AG04449 (cell line): ENCODE results near the gene BDH2.

ENCODE experiments used
- CTCF ChIA-PET: fragments of 350-600 bp; formaldehyde crosslinking; extraction: SDS; loops from one replicate; lab custom pipeline; 2021; ENCODE audit warnings: antibody characterized with exemption; lab: Yijun Ruan, JAX
- POLR2A ChIA-PET: fragments of 400-600, 350-600 bp; formaldehyde crosslinking; extraction: SDS; loops from one replicate; lab custom pipeline; 2020; ENCODE audit warnings: antibody characterized with exemption, inconsistent platforms; lab: Yijun Ruan, JAX
- DNase-seq: peaks from one replicate; pipeline ENCODE4 v3.0.0-alpha.2; 2010; ENCODE audit warnings: low read depth, low spot score
- H3K4me3 ChIP-seq: 2 replicates; pipeline ENCODE4 v1.5.1; 2011; ENCODE audit warnings: low read depth, mild to moderate bottlenecking, control low read depth, low read length
- CTCF ChIP-seq: IDR thresholded peaks from one replicate; pipeline ENCODE4 v1.5.1; 2011; ENCODE audit warnings: mild to moderate bottlenecking, moderate library complexity, low read length, control low read depth, inconsistent platforms; ENCODE audit not compliant: insufficient read depth; ENCODE audit errors: missing control alignments

Gene BDH2

GRCh38 chr4:103067841-103068547 is 31.6 kb downstream of the BDH2 start:
- TF ChIP-seq CTCF = no peak
- CTCF ChIA-PET = no interaction called here
- POLR2A ChIA-PET = no interaction called here

DNA sequence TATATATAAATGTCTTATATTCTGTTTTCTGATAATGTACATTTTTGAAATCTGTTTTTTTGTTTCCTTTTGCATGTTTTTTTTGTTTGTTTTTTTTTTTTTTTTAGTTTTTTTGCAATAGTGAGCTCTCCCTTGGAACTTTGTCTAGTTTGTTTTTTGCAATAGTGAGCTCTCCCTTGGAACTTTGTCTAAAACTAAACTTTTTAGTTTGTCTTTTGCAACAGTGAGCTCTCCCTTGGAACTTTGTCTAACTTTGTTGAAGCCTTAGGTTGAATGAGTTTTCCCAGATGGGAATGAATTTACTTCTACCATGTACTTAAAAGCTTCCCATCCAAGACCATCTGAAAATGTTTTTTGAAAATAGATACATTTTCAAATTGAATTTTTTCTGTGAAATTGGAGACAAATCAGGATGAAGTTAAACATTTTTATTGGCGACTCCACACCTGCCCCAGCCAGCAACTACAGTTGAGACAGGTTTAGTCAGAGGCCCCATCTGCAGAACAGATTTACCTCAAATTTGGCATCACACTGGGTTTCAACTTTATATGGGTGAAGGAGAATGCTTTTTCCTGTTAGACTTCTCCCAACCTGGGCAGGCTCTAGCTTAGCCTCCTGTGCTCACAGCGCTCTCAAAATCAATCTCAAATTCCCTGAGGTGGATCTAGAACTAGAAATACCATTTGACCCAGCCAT is 39.0 kb downstream of the BDH2 start:
- ChIA-PET POLR2A (no interaction called here), CTCF (no interaction called here)
- no peak for TF ChIP-seq CTCF
- no peak for DNase-seq
- H3K4me3 ChIP-seq = no peak overlapping the region

More at GRCh38 chr4:103067841-103068547, 31.6 kb downstream of the BDH2 start:
- DNase-seq = no peak
- H3K4me3 ChIP-seq = no peak overlapping the region

- TF ChIP-seq CTCF = no peak
- no peak overlapping the region for H3K4me3 ChIP-seq
- DNase-seq = no peak
- ChIA-PET CTCF (no interaction called here), POLR2A (no interaction called here)
Observed at GRCh38 chr4:103054030-103054429, 45.6 kb downstream of the BDH2 start.

DNA sequence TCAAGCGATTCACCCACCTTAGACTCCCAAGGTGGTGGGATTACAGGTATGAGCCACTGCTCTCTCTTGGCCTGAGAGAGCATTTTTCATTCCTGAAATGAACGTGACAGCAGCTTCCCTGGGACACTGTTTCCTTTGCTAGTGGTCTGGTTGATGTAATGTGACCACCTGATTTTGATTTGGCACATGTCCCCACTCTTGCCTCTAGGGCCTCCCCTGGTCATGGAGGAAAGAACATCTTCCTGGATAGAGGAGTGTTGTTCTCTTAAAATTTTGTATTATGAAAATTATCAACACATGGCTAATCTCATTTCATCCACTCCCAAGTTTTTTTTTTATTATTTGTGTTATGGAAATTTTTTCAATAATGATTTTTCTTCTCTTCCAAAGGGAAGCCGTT is 46.9 kb downstream of the BDH2 start:
- ChIA-PET POLR2A (no interaction called here), CTCF (interaction anchor here (0.9 kb wide), 1 partner anchor 39 kb away, joined by 3 read pairs; no protein-coding TSS in a partner anchor)
- H3K4me3 ChIP-seq = no peak overlapping the region
- DNase-seq = no peak
- no peak for TF ChIP-seq CTCF

DNA sequence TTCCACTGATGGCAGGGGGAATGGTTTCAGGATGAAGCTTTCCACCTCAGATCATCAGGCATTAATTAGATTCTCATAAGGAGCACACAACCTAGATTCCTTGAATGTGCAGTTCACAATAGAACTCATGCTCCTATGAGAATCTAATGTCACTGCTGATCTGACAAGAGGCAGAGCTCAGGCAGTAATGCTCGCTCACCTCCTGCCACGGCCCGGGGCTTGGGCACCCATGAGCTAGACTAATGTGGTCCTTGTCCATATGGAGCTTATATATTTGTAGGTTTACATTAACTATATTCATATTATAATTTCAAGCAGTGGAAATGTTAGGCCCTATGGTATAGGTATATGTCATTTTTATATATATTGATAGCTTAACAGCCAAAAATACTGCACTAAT is 47.5 kb downstream of the BDH2 start:
- H3K4me3 ChIP-seq = no peak overlapping the region
- TF ChIP-seq CTCF = no peak
- ChIA-PET POLR2A (no interaction called here), CTCF (interaction anchor here (0.9 kb wide), 1 partner anchor 40 kb away, joined by 3 read pairs; no protein-coding TSS in a partner anchor)
- no peak for DNase-seq

DNA sequence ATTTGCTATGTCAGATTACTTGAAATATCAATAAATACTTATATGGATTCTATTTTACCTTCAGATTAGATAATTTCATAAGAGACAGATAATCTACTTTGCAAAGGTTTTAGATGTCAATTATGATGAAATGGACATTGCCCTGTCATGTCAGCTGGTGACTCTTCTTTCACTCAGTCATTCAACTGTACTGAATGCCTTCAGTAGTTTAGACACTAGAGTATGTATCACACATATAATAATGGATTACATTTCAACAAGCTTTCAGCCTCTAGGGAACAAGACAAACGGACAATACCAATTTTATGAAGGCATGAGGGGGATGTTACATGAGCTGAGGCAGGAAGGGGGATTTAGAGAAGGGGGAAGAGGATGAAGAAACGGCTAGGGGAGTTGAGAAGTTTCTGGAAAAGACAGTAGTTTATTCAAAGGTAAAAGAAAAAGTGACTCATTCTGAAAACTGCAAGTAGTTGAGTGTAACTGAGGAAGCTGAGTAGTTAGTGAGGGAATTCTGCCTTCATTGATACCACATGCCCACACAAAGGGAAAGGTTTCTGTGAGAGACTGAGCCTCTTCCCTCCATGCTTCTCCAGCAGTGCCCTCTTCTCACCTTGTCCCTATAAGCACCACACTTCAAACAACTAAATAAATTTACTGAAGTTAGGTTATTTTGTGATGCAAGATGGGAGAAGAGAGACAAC is 48.7 kb downstream of the BDH2 start:
- no peak overlapping the region for H3K4me3 ChIP-seq
- no peak for TF ChIP-seq CTCF
- DNase-seq = no peak
- POLR2A ChIA-PET = no interaction called here
- CTCF ChIA-PET = interaction anchor here (1.4 kb wide), 1 partner anchor 41 kb away, joined by 7 read pairs; no protein-coding TSS in a partner anchor
